SU-DHL-6 (cell line): ENCODE measurements around the gene NOP10.
"Not testable (repeated sequence)": the region's sequence is repeated elsewhere in the genome, so short reads cannot be mapped to it uniquely, and the experiment has no call there.

Source experiments
- H2AFZ ChIP-seq: fragments of 200-600 bp; sonication (generic); 2 replicates; pipeline ENCODE4 v1.6.1; 2014; ENCODE audit warnings: low read depth, mild to moderate bottlenecking, moderate library complexity, mixed read lengths, antibody characterized with exemption, low read length; ENCODE audit not compliant: severe bottlenecking
- H3F3A ChIP-seq: fragments of 200-600 bp; shearing (Covaris generic); 2 replicates; pipeline ENCODE4 v1.6.0; 2016; ENCODE audit warnings: antibody characterized with exemption, mild to moderate bottlenecking; ENCODE audit not compliant: insufficient read depth
- H3K27ac ChIP-seq: fragments of 200-600 bp; sonication (generic); 2 replicates; pipeline ENCODE4 v1.5.1; 2016; ENCODE audit warnings: low read depth, mild to moderate bottlenecking, low read length, moderate library complexity, mixed read lengths
- H3K27me3 ChIP-seq: fragments of 200-600 bp; sonication (generic), shearing (Covaris generic); 2 replicates; pipeline ENCODE4 v1.6.0; 2014; ENCODE audit warnings: mild to moderate bottlenecking, low read length
- H3K36me3 ChIP-seq: fragments of 200-600 bp; sonication (generic); 2 replicates; pipeline ENCODE4 v1.6.1; 2014; ENCODE audit warnings: mild to moderate bottlenecking, low read length, mixed read lengths
- H3K4me2 ChIP-seq: fragments of 300-600, 200-600 bp; shearing (Covaris generic), sonication (generic); 2 replicates; pipeline ENCODE4 v1.6.0; 2014; ENCODE audit warnings: low read length, low read depth, mild to moderate bottlenecking; ENCODE audit not compliant: poor library complexity, severe bottlenecking
- H3K4me3 ChIP-seq: fragments of 200-600 bp; sonication (generic); 2 replicates; pipeline ENCODE4 v1.5.1; 2014; ENCODE audit warnings: antibody characterized with exemption, low read length, mild to moderate bottlenecking, mixed read lengths; ENCODE audit not compliant: insufficient read depth, poor library complexity, severe bottlenecking
- H3K79me2 ChIP-seq: fragments of 200-600 bp; sonication (generic); 2 replicates; pipeline ENCODE4 v1.6.1; 2014; ENCODE audit warnings: mild to moderate bottlenecking, low read length, moderate library complexity; ENCODE audit not compliant: insufficient read depth
- H3K9ac ChIP-seq: fragments of 200-600 bp; sonication (generic); 2 replicates; pipeline ENCODE4 v1.7.0; 2014; ENCODE audit warnings: mild to moderate bottlenecking, low read length
- H3K9me2 ChIP-seq: fragments of 200-600 bp; sonication (generic); replicated peaks from 2 replicates; pipeline ENCODE4 v1.6.1; 2014; ENCODE audit warnings: low read length; ENCODE audit not compliant: insufficient read depth
- H3K9me3 ChIP-seq: fragments of 200-600 bp; sonication (generic); 2 replicates; pipeline ENCODE4 v1.6.1; 2014; ENCODE audit warnings: low read length, mixed read lengths; ENCODE audit not compliant: insufficient read depth
- H4K20me1 ChIP-seq: fragments of 200-600 bp; sonication (generic); 2 replicates; pipeline ENCODE4 v1.6.1; 2014; ENCODE audit warnings: low read depth, mild to moderate bottlenecking, antibody characterized with exemption, low read length, moderate library complexity, mixed read lengths
- CTCF ChIP-seq: fragments of 200-600 bp; sonication (generic); IDR thresholded peaks from one replicate; pipeline ENCODE4 v1.5.1; 2017; ENCODE audit warnings: antibody characterized with exemption, mild to moderate bottlenecking, low read length, moderate library complexity; ENCODE audit not compliant: insufficient read depth, poor library complexity, severe bottlenecking
- EZH2phosphoT487 ChIP-seq: fragments of 200-600 bp; sonication (generic), shearing (Covaris generic); conservative IDR thresholded peaks from 2 replicates; pipeline ENCODE4 v1.6.1; 2018; ENCODE audit warnings: mild to moderate bottlenecking, antibody characterized with exemption, low read length, moderate library complexity, mixed read lengths

The NOP10 gene

DNA sequence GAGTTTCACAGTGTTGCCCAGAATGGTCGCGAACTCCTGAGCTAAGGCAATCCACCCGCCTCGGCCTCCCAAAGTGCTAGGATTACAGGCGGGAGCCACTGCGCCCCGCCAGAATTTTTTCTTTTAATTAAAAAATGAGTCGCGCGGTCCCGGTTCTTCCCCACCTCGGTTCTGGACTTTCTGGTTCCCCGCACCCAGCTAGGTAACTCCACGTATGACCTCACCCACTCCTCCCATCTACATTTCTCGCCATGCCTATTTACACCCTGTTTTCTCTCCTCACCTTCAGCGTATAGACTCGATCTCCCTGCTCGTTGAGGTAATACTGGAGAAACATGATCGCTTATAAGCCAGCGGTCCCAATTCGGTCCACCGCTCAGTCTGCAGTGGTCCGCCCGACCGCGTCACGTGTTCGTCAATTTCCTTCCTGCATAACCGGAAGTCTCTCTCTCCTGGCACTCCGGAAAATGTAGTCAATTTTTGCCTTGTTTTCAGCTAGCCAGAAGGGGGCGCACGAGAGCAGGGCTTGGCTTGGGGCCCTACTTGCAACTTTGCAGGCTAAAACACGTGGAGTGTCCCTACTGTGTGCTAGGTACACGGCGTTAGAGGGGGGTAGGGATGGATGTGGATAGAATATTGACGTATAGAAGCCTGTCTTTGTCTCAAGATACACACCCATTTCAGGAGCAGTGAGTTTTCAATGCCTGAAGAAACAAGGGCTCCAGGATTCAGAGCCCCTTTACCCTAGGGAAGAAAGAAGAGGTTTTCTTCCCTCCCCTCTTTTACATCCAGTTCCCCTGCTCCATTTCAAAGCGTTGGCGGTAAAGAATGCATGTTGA, at the start of gene NOP10, which contains the start of gene NUTM1:
NOP10 (minus strand) TSS at position 400 of the 839 bp plus-strand sequence; CDS start at position 337, 63 bp downstream.
NUTM1 (plus strand) TSS at position 579 of the 839 bp plus-strand sequence. CDS start 382 bp downstream, outside the sequence.
- Histone ChIP-seq H3K9me3 (no peaks in the 10 kb centered on the region), H3K79me2 (peaks cover 18% of the 10 kb centered on the region), H3K4me2 (peak within 1 kb of the TSS; percentile 52), H3K27ac (peak within 1 kb of the TSS; percentile 65), H3K9ac (peak within 1 kb of the TSS; percentile 81), H3K4me3 (peak within 1 kb of the TSS; percentile 94), H3K27me3 (no peaks in the 10 kb centered on the region), H2AFZ (peak within 1 kb of the TSS; percentile 95), H3F3A (peaks cover 23% of the 10 kb centered on the region; the same call in 1 of the 2 replicates), H3K9me2 (no peaks in the 10 kb centered on the region), H4K20me1 (no peaks in the 10 kb centered on the region), H3K36me3 (no peaks in the 10 kb centered on the region)
- TF ChIP-seq EZH2phosphoT487 = no peak
- peak; percentile 79 for TF ChIP-seq CTCF

DNA sequence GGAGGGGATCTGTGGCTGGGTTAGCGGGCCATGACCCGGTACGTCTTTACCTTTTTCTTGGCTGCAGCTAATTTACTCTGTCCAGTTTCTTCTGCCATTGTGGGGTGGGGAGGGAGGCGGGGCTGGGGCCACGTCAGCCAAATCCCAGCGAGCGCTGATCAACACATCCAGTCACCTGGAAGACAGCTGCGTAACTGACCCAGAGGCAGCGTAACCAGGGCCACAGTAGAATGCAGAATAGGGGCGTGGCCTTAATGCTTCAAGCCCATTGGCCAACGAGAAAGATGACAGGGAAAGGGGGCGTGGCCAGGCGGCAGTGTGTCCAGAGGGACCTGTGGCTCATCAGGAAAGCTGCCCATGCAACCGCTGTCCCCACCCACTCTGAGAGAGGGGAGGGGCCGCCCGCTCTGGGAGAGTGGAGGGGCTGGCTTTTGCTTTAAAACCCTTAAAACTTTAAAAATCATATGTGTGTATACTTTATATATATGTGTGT, 46.7 kb upstream of the NOP10 start:
- not testable (repeated sequence) for H3K4me2 ChIP-seq, H2AFZ ChIP-seq, H3F3A ChIP-seq, H4K20me1 ChIP-seq, H3K4me3 ChIP-seq, H3K9me3 ChIP-seq, H3K9me2 ChIP-seq, H3K79me2 ChIP-seq, H3K27me3 ChIP-seq, H3K27ac ChIP-seq, H3K36me3 ChIP-seq, H3K9ac ChIP-seq

- H3K79me2 ChIP-seq, H4K20me1 ChIP-seq, H3K27me3 ChIP-seq, H3K9ac ChIP-seq, H3K4me3 ChIP-seq, H2AFZ ChIP-seq, H3K4me2 ChIP-seq, H3K9me2 ChIP-seq, H3F3A ChIP-seq, H3K9me3 ChIP-seq, H3K27ac ChIP-seq, H3K36me3 ChIP-seq: not testable (repeated sequence)
Observed at GRCh38 chr15:34381829-34382521, 39.0 kb upstream of the NOP10 start.

DNA sequence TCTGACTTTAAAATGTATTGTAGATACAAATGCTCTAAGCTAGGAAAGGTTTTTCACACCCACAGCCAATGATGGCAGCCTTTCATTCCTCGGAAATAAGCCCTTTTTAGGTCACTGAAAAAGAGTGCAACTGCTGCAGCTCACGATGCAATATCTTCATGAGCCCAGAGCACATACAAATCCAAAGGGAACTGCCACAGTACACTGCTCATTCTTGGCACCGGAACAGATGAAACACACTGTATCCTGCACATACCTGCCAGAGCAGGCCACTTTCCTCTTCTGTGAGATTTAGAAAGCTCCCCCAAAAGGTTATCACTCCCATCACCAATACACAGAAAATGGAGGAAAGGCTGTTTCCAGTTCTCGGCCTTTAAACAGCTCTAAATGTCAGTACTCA, 37.6 kb upstream of the NOP10 start:
- not testable (repeated sequence) for H3F3A ChIP-seq, H3K9ac ChIP-seq, H3K4me2 ChIP-seq, H3K27me3 ChIP-seq, H3K9me2 ChIP-seq, H4K20me1 ChIP-seq, H3K4me3 ChIP-seq, H3K9me3 ChIP-seq, H3K36me3 ChIP-seq, H3K27ac ChIP-seq, H2AFZ ChIP-seq, H3K79me2 ChIP-seq
